Loucy (cell line): Measurements from ENCODE around the gene SRRM4.

ENCODE experiments used
- H2AFZ ChIP-seq: fragments of 200-600 bp; sonication (generic); 2 replicates; pipeline ENCODE4 v1.6.0; 2016; ENCODE audit warnings: antibody characterized with exemption, mild to moderate bottlenecking, low read length, moderate library complexity
- H3F3A ChIP-seq: fragments of 200-600 bp; 2 replicates; pipeline ENCODE4 v1.6.0; 2016; ENCODE audit warnings: antibody characterized with exemption, low read depth, mild to moderate bottlenecking
- H3K27me3 ChIP-seq: fragments of 200-600 bp; sonication (generic); 2 replicates; pipeline ENCODE4 v1.6.1; 2014; ENCODE audit warnings: low read length, mild to moderate bottlenecking; ENCODE audit not compliant: insufficient read depth, poor library complexity, severe bottlenecking
- H3K36me3 ChIP-seq: fragments of 200-600 bp; sonication (generic); 2 replicates; pipeline ENCODE4 v1.6.1; 2016; ENCODE audit warnings: low read length; ENCODE audit not compliant: insufficient read depth
- H3K4me1 ChIP-seq: fragments of 200-600 bp; sonication (generic); 2 replicates; pipeline ENCODE4 v1.5.1; 2014; ENCODE audit warnings: low read length, mild to moderate bottlenecking; ENCODE audit not compliant: insufficient read depth, poor library complexity, severe bottlenecking
- H3K4me2 ChIP-seq: fragments of 200-600 bp; sonication (generic); 2 replicates; pipeline ENCODE4 v1.6.0; 2014; ENCODE audit warnings: antibody characterized with exemption, low read length, low read depth, mild to moderate bottlenecking; ENCODE audit not compliant: poor library complexity, severe bottlenecking
- H3K4me3 ChIP-seq: fragments of 200-600 bp; sonication (generic); 2 replicates; pipeline ENCODE4 v1.5.1; 2014; ENCODE audit warnings: low read length, mild to moderate bottlenecking, mixed read lengths; ENCODE audit not compliant: poor library complexity, severe bottlenecking
- H3K79me2 ChIP-seq: fragments of 200-600 bp; sonication (generic); 2 replicates; pipeline ENCODE4 v1.6.1; 2014; ENCODE audit warnings: low read length; ENCODE audit not compliant: insufficient read depth
- H3K9ac ChIP-seq: fragments of 200-600 bp; sonication (generic); 2 replicates; pipeline ENCODE4 v1.6.0; 2014; ENCODE audit warnings: mild to moderate bottlenecking, low read depth, low read length, moderate library complexity; ENCODE audit not compliant: poor library complexity, severe bottlenecking
- H3K9me2 ChIP-seq: fragments of 200-600 bp; sonication (generic); replicated peaks from 2 replicates; pipeline ENCODE4 v1.6.1; 2016; ENCODE audit warnings: low read depth, low read length, mixed read lengths
- H3K9me3 ChIP-seq: fragments of 200-600 bp; sonication (generic); 2 replicates; pipeline ENCODE4 v1.6.1; 2014; ENCODE audit warnings: mild to moderate bottlenecking, antibody characterized with exemption, low read length, low read depth; ENCODE audit not compliant: insufficient read depth
- H4K20me1 ChIP-seq: fragments of 200-600 bp; sonication (generic); 2 replicates; pipeline ENCODE4 v1.6.0; 2014; ENCODE audit warnings: antibody characterized with exemption, low read length, mild to moderate bottlenecking; ENCODE audit not compliant: insufficient read depth, poor library complexity, severe bottlenecking
- CTCF ChIP-seq: fragments of 200-600 bp; sonication (generic); conservative IDR thresholded peaks from 2 replicates; pipeline ENCODE4 v1.5.1; 2014; ENCODE audit warnings: mild to moderate bottlenecking, antibody characterized with exemption, low read length
- EZH2phosphoT487 ChIP-seq: fragments of 200-600 bp; IDR thresholded peaks from 2 replicates; pipeline ENCODE4 v1.6.1; 2018; ENCODE audit warnings: antibody characterized with exemption, mild to moderate bottlenecking, moderate library complexity, borderline replicate concordance

The SRRM4 gene

GRCh38 chr12:119211884-119212283 lies 230.5 kb downstream of the SRRM4 start:
- Histone ChIP-seq H3K27me3 (no peaks in the 10 kb centered on the region), H3K4me3 (no peak overlapping the region), H3K9ac (no peak overlapping the region), H3K36me3 (no peaks in the 10 kb centered on the region), H2AFZ (no peak overlapping the region), H3K4me2 (no peak overlapping the region), H3K9me2 (no peaks in the 10 kb centered on the region), H3K79me2 (no peaks in the 10 kb centered on the region), H4K20me1 (no peaks in the 10 kb centered on the region), H3F3A (no peaks in the 10 kb centered on the region), H3K9me3 (no peaks in the 10 kb centered on the region), H3K4me1 (no peaks in the 10 kb centered on the region)
- TF ChIP-seq EZH2phosphoT487 = no peak
- TF ChIP-seq CTCF = no peak
